Activated naive CD8-positive, alpha-beta T cell treated with anti-CD3 and anti-CD28 coated beads, Interleukin-2, amount 10 ng/mL, durations not matched to agents 7 days and 5 days (primary cell): ENCODE data around the gene HIF1A. TPM values are rescaled to one million over a fixed set of nuclear protein-coding genes. Genes with fewer than 3 reads are reported as not detected.
A peak's percentile ranks its signal among the peaks of the same experiment; 100 is the strongest.

Experiments
- ATAC-seq: fragments of 150-1000 bp; cut with Tn5 transposase; one replicate; pipeline ENCODE4 v1.10.0; 2021; ENCODE audit warnings: low read depth, moderate library complexity
- POLR2A ChIA-PET: fragments of 350-600 bp; sonication (Branson Sonifier 250); formaldehyde crosslinking; loops from one replicate; lab custom pipeline; 2021; ENCODE audit warnings: antibody characterized with exemption; lab: Charles Lee
- DNase-seq: peaks from one replicate; pipeline ENCODE4 v3.0.0; 2021
- H3K27ac Mint-ChIP-seq: one replicate; pipeline ENCODE4 v1.8.0; 2022; ENCODE audit warnings: mild to moderate bottlenecking, mixed read lengths
- H3K27me3 Mint-ChIP-seq: one replicate; pipeline ENCODE4 v1.8.0; 2022; ENCODE audit warnings: mild to moderate bottlenecking, moderate library complexity, mixed read lengths
- H3K36me3 Mint-ChIP-seq: one replicate; pipeline ENCODE4 v1.8.0; 2021; ENCODE audit warnings: mild to moderate bottlenecking, mixed read lengths
- H3K4me1 Mint-ChIP-seq: one replicate; pipeline ENCODE4 v1.8.0; 2021; ENCODE audit warnings: mixed read lengths
- H3K4me3 Mint-ChIP-seq: one replicate; pipeline ENCODE4 v1.8.0; 2022; ENCODE audit warnings: mild to moderate bottlenecking, moderate library complexity, mixed read lengths
- H3K9me3 Mint-ChIP-seq: one replicate; pipeline ENCODE4 v1.8.0; 2021; ENCODE audit warnings: mixed read lengths
- total RNA-seq, 2 experiments: library from RNA; stranded (reverse); gene quantifications; one replicate each; pipeline ENCODE4 v1.2.3, GENCODE V29; 2021

HIF1A gene
- total RNA-seq, 2 experiments from 2014 or later, result 119 to 128 TPM

DNA sequence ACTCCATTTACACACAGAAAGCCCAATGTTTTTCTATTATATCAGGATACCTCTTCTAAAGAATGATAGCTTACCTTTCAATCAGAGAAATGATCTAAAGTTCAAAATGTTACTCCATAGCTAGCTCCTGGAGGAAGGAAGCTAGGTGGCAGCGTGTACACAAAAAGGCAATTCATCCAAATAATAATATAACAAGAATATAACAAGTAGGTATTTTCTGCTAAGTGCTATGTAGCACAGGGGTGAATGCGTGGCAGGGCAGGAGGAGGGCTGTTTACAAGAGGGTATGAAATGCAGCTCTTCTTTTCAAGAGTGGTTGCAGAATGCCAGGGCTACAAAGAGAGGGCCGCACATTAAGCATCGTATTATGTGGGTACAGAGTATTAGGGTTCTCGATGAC lies 66.2 kb downstream of the HIF1A start:
- Mint-ChIP-seq H3K36me3 (peaks cover 14% of the 10 kb centered on the region), H3K27me3 (peaks cover 4% of the 10 kb centered on the region), H3K4me1 (peaks cover 38% of the 10 kb centered on the region), H3K4me3 (peak overlapping the region; percentile 93), H3K27ac (peak overlapping the region; percentile 98), H3K9me3 (no peaks in the 10 kb centered on the region)
- DNase-seq, result no peak
- ATAC-seq, result peak; percentile 2
- POLR2A ChIA-PET, result interaction anchor here (0.6 to 2.4 kb wide), 18 partner anchors 9 to 1918 kb away, joined by 3 to 24 read pairs (median 3); partner anchors contain the start of gene PRKCH

DNA sequence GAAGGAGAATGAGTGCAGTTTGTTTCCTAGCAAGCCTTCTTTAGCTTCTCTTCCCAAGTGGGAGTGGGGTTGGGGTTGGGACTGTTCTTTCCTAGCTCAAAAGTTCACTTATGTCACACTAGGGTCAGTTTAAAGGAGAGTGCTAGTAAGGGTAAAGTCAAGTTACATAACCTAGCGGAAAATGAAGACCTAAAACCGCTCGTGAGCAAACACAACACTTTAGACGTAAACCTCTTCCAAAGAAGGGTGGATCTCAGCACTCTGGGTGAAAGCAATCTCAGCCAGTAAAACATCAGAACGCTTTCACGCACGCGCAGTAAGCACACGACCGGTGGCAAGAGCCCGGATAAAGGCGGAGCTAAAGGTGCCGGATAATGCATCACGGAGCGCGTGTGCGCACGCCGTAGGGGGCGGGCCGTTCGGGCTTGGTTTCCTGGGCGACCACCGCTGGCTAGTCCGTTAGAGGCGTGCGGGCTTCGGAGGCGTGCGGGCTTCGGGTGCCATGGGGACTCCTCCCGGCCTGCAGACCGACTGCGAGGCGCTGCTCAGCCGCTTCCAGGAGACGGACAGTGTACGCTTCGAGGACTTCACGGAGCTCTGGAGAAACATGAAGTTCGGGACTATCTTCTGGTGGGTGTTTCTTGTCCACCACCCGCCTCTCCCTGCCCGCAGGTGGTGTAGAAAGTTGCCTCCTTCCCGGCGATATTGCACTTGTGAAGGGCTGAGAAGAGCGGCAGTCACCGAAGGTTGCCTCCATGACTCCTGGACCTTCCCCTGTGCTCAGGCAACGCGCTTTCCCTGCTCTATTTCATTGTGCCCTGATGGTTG lies 66.9 kb downstream of the HIF1A start, which contains the start of gene SNAPC1:
TSS of gene SNAPC1 (plus strand) at position 462 of the 828 bp plus-strand sequence. CDS start at position 503, 41 bp downstream.
- ATAC-seq (peak; percentile 98), DNase-seq (peak; percentile 96)
- Mint-ChIP-seq H3K27me3 (peaks cover 3% of the 10 kb centered on the region), H3K9me3 (no peaks in the 10 kb centered on the region), H3K4me1 (peaks cover 38% of the 10 kb centered on the region), H3K36me3 (peaks cover 14% of the 10 kb centered on the region), H3K27ac (peak within 1 kb of the TSS; percentile 98), H3K4me3 (peak within 1 kb of the TSS; percentile 93)
- POLR2A ChIA-PET, result interaction anchor here (0.6 to 2.4 kb wide), 19 partner anchors 9 to 1918 kb away, joined by 3 to 24 read pairs (median 3); partner anchors contain the start of gene PRKCH

- POLR2A ChIA-PET, result interaction anchor here (0.9 kb wide), 1 partner anchor 16 kb away, joined by 4 read pairs; no protein-coding TSS in a partner anchor
- no peaks in the 10 kb centered on the region for H3K9me3 Mint-ChIP-seq
- DNase-seq, result no peak
- no peaks in the 10 kb centered on the region for H3K27me3 Mint-ChIP-seq
- peaks cover 15% of the 10 kb centered on the region for H3K36me3 Mint-ChIP-seq
- H3K4me1 Mint-ChIP-seq, result peaks cover 35% of the 10 kb centered on the region
- no peak for ATAC-seq
- peak overlapping the region; percentile 93 for H3K4me3 Mint-ChIP-seq
- H3K27ac Mint-ChIP-seq, result no peak overlapping the region
These were observed 69.2 kb downstream of the HIF1A start for GRCh38 chr14:61764342-61765122.

DNA sequence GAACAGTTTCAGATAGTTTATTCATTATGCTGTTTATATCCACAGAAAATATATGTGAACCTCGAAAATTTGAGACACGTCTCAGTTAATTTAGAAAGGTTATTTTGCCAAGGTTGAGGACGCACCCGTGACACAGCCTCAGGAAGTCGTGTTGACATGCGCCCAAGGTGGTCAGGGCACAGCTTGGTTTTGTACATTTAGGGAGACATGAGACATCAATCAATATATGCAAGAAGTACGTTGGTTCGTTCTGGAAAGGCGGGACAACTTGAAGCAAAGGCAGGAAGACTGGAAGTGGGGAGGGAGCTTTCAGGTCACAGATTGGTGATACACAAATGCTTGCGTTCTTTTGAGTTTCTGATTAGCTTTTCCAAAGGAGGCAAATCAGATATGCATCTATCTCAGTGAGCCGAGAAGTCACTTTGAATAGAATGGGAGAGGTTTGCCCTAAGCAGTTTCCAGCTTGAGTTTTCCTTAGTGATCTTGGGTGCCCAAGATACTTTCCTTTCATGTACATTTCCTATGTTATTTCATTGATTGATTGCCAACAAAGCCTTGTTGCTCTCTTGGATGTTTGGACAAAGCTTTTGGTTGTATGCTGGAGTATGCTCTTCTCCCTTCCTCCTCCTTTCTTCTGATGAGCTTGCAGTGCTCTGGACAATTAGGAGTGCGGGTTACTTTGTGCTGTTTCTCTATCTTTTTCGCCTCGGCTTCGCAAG lies 70.1 kb downstream of the HIF1A start:
- Mint-ChIP-seq H3K9me3 (no peaks in the 10 kb centered on the region), H3K4me1 (peaks cover 35% of the 10 kb centered on the region), H3K27me3 (no peaks in the 10 kb centered on the region), H3K4me3 (peak overlapping the region; percentile 26), H3K27ac (no peak overlapping the region), H3K36me3 (peaks cover 20% of the 10 kb centered on the region)
- ATAC-seq (no peak), DNase-seq (no peak)
- POLR2A ChIA-PET, result interaction anchor here (0.9 kb wide), 1 partner anchor 15 kb away, joined by 4 read pairs; no protein-coding TSS in a partner anchor

DNA sequence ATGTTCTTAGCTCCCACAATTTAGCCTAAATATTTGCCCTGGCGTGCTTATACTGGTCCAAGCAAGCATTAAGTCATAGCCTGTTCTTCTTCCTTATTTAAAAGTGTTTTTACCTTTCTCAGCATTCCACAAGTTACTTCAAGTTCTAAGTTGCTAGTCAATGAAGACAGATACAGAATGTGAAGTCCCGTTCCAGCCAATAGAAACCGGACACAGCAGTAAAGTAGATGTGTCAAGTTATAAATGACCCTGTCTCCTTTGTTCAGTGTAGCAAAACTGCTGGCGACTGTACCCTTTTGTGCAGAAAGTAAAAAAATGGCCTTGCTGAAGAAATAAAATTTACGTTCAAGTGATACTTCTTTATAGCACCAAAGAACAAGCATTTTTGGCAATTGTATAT lies 70.8 kb downstream of the HIF1A start:
- Mint-ChIP-seq H3K27ac (no peak overlapping the region), H3K9me3 (no peaks in the 10 kb centered on the region), H3K36me3 (peaks cover 20% of the 10 kb centered on the region), H3K4me3 (no peak overlapping the region), H3K27me3 (no peaks in the 10 kb centered on the region), H3K4me1 (peaks cover 35% of the 10 kb centered on the region)
- no peak for ATAC-seq
- POLR2A ChIA-PET, result no interaction called here
- no peak for DNase-seq

DNA sequence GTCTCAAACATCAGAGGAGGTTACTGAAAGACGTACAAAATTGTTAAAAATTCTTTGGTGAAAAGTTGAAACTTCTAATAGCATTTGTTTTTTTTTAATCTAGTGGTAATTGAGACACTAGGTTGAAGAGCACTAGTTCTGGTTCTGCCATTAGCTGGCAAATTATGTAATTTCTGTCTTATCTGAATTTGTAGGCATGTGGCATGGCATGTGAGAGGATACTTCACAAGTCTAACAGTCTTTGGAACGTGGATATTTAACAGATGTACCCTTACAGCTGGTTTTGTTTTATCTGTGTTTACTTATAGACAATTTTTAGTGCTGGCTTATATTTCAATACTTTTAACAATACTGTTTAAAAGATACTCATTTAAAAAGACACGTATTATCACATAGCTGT lies 72.9 kb downstream of the HIF1A start:
- H3K36me3 Mint-ChIP-seq, result peaks cover 27% of the 10 kb centered on the region
- H3K27ac Mint-ChIP-seq, result no peak overlapping the region
- no peaks in the 10 kb centered on the region for H3K27me3 Mint-ChIP-seq
- no peak for DNase-seq
- ATAC-seq, result no peak
- no peak overlapping the region for H3K4me3 Mint-ChIP-seq
- peaks cover 33% of the 10 kb centered on the region for H3K4me1 Mint-ChIP-seq
- no peaks in the 10 kb centered on the region for H3K9me3 Mint-ChIP-seq
- POLR2A ChIA-PET, result no interaction called here

DNA sequence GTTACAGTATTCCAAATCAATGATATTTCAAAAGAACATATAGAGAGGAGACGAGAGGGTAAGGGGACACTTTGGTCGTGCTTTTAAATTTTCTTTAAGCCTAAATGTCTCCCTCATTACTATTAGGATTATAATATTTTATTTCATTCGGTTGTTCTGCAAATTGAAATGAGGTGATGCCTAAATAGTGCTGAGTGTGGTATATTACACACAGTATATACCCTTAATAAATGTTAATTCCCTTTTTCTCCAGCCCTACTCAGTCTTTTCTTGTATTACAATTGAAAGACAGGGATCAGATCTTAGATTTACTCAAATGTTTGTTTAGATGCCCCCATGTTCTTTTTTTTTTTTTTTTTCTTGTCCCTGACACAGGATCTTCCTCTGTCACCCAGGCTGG lies 74.6 kb downstream of the HIF1A start:
- Mint-ChIP-seq H3K27ac (no peak overlapping the region), H3K27me3 (no peaks in the 10 kb centered on the region), H3K9me3 (no peaks in the 10 kb centered on the region), H3K4me1 (peaks cover 20% of the 10 kb centered on the region), H3K4me3 (no peak overlapping the region), H3K36me3 (peaks cover 32% of the 10 kb centered on the region)
- ATAC-seq, result no peak
- POLR2A ChIA-PET, result no interaction called here
- no peak for DNase-seq

- no peak for DNase-seq
- no peak overlapping the region for H3K4me3 Mint-ChIP-seq
- H3K4me1 Mint-ChIP-seq, result peaks cover 17% of the 10 kb centered on the region
- no peak for ATAC-seq
- POLR2A ChIA-PET, result no interaction called here
- no peaks in the 10 kb centered on the region for H3K27me3 Mint-ChIP-seq
- no peaks in the 10 kb centered on the region for H3K9me3 Mint-ChIP-seq
- no peak overlapping the region for H3K27ac Mint-ChIP-seq
- H3K36me3 Mint-ChIP-seq, result peaks cover 43% of the 10 kb centered on the region
These were observed 79.5 kb downstream of the HIF1A start for GRCh38 chr14:61774861-61775260.

DNA sequence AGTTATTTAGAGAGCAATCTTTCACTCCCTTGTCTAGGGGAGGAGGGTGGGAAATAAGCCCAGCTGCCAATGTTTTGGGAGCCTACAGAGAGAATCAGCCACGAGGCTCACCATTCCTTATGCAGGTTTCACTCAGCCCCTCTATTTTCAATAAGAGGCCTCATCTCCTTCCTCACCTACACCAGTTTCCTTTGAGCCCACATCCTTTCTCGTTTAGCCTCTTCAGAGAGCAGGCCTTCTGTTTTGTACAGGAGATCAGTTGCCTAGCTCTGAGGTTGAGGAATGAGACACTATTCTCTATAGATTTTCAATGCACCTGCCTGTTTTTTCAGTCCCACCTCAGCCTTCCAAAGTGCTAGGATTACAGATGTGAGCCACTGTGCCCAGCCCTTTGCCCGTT lies 84.8 kb downstream of the HIF1A start:
- Mint-ChIP-seq H3K4me3 (peak overlapping the region; percentile 83), H3K4me1 (peaks cover 28% of the 10 kb centered on the region), H3K27me3 (no peaks in the 10 kb centered on the region), H3K36me3 (peaks cover 46% of the 10 kb centered on the region), H3K27ac (peak overlapping the region; percentile 93), H3K9me3 (no peaks in the 10 kb centered on the region)
- peak; percentile 96 for ATAC-seq
- DNase-seq, result no peak
- POLR2A ChIA-PET, result interaction anchor here (1.0 to 1.5 kb wide), 5 partner anchors 9 to 499 kb away, joined by 3 to 6 read pairs (median 4); partner anchors contain the start of genes SNAPC1 and TMEM30B

GRCh38 chr14:61797309-61797708 lies 102.0 kb downstream of the HIF1A start:
- Mint-ChIP-seq H3K27me3 (no peaks in the 10 kb centered on the region), H3K9me3 (no peaks in the 10 kb centered on the region)
- POLR2A ChIA-PET, result interaction anchor here (0.7 kb wide), 1 partner anchor 25 kb away, joined by 3 read pairs; no protein-coding TSS in a partner anchor

More at GRCh38 chr14:61797309-61797708, 102.0 kb downstream of the HIF1A start:
- DNase-seq, result no peak
- H3K4me3 Mint-ChIP-seq, result no peak overlapping the region
- ATAC-seq, result no peak
- H3K27ac Mint-ChIP-seq, result no peak overlapping the region
- peaks cover 13% of the 10 kb centered on the region for H3K36me3 Mint-ChIP-seq
- peaks cover 2% of the 10 kb centered on the region for H3K4me1 Mint-ChIP-seq
